ENCODE data around the gene FLOT1. TPM values are rescaled to one million over a fixed set of nuclear protein-coding genes. Genes with fewer than 3 reads are reported as not detected.

FLOT1 gene
- total and polyA plus RNA-seq, 9 of the 15 experiments (the other 6 are each of a cell fraction or from before 2014, with no cell fraction given), result 11.7 to 149 (median 118) TPM

DNA sequence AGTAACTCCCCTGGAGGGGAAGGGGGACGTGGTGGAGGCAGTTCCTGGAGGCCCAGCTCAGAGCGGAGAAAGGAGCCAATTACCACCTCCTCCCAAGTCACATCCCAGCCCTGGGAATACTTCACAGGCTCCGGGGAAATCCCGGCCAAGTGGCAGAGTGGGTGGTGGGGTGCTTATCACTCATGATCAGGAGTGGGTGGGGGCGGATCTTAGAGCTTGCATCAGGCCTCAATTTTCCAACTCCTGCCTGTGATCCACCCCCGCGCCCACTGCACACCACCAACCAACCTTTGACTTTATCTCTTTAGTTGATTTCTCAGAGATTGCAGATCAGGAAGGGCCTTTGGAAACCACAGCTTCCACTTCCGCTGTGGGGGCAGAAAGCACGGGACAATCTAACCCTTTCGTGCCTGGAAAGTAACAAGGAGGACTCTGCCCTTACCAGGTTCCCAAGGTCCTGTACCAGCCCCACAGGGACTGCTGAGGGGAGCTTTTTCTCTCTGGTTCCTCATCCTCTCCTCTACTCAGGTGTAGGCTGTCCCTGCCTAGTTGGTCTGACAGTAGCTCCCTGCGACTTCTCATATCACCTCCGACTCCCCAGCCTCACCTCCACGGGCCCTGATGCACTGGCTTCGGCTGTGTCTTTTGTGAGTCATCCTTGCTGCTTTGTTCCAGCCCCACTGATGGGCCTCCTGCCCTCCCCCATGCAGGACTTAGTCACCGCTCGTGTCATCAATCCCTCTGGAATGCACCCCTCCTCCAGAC is 26.8 kb upstream of the FLOT1 start (continued):
- TF ChIP-seq, protein P1, sequence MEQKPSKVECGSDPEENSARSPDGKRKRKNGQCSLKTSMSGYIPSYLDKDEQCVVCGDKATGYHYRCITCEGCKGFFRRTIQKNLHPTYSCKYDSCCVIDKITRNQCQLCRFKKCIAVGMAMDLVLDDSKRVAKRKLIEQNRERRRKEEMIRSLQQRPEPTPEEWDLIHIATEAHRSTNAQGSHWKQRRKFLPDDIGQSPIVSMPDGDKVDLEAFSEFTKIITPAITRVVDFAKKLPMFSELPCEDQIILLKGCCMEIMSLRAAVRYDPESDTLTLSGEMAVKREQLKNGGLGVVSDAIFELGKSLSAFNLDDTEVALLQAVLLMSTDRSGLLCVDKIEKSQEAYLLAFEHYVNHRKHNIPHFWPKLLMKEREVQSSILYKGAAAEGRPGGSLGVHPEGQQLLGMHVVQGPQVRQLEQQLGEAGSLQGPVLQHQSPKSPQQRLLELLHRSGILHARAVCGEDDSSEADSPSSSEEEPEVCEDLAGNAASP (IDR thresholded peaks at IDR 0.05), result no peak
- TF ChIP-seq ZNF174 (CRISPR knock-in tag; IDR thresholded peaks at IDR 0.05) (no peak), GATAD2B (IDR thresholded peaks at IDR 0.05; ENCODE audit: borderline replicate concordance) (peak; percentile 75), KAT2B (IDR thresholded peaks at IDR 0.05; ENCODE audit: low read depth, low read length) (no peak), MTA3 (IDR thresholded peaks at IDR 0.05; ENCODE audit: borderline replicate concordance) (peak; percentile 67; the same call in 1 of the 2 replicates), TCF7 (IDR thresholded peaks at IDR 0.05; ENCODE audit: borderline replicate concordance) (peak; percentile 71; the same call in 1 of the 2 replicates), ZNF830 (CRISPR knock-in tag; IDR thresholded peaks at IDR 0.05) (no peak), SMAD3 (CRISPR knock-in tag; conservative IDR thresholded peaks at IDR 0.05) (0 out of 2 replicates have a peak, but pooled peaks have one; percentile 12), DACH1 (IDR thresholded peaks at IDR 0.05; ENCODE audit: partially characterized antibody) (peak; percentile 46), SRF (CRISPR knock-in tag; IDR thresholded peaks at IDR 0.05) (no peak), PRMT5 (CRISPR knock-in tag; IDR thresholded peaks at IDR 0.05) (no peak), MCM3 (IDR thresholded peaks at IDR 0.05) (no peak), ZFP1 (CRISPR knock-in tag; IDR thresholded peaks at IDR 0.05) (no peak), MCM2 (IDR thresholded peaks at IDR 0.05; ENCODE audit: low read depth) (no peak), CREM (IDR thresholded peaks at IDR 0.05; ENCODE audit: low read depth) (peak; percentile 88), ELF1 (tag; IDR thresholded peaks at IDR 0.05) (peak; percentile 93), ARID2 (IDR thresholded peaks at IDR 0.05) (no peak)
- TF ChIP-seq, protein P2, sequence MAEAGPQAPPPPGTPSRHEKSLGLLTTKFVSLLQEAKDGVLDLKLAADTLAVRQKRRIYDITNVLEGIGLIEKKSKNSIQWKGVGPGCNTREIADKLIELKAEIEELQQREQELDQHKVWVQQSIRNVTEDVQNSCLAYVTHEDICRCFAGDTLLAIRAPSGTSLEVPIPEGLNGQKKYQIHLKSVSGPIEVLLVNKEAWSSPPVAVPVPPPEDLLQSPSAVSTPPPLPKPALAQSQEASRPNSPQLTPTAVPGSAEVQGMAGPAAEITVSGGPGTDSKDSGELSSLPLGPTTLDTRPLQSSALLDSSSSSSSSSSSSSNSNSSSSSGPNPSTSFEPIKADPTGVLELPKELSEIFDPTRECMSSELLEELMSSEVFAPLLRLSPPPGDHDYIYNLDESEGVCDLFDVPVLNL (CRISPR knock-in tag; IDR thresholded peaks at IDR 0.05; ENCODE audit: low read depth), result no peak
- TF ChIP-seq, protein P3, sequence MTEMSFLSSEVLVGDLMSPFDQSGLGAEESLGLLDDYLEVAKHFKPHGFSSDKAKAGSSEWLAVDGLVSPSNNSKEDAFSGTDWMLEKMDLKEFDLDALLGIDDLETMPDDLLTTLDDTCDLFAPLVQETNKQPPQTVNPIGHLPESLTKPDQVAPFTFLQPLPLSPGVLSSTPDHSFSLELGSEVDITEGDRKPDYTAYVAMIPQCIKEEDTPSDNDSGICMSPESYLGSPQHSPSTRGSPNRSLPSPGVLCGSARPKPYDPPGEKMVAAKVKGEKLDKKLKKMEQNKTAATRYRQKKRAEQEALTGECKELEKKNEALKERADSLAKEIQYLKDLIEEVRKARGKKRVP (CRISPR knock-in tag; IDR thresholded peaks at IDR 0.05), result peak; percentile 80; the same call in 1 of the 2 replicates
- TF ChIP-seq, protein P4, sequence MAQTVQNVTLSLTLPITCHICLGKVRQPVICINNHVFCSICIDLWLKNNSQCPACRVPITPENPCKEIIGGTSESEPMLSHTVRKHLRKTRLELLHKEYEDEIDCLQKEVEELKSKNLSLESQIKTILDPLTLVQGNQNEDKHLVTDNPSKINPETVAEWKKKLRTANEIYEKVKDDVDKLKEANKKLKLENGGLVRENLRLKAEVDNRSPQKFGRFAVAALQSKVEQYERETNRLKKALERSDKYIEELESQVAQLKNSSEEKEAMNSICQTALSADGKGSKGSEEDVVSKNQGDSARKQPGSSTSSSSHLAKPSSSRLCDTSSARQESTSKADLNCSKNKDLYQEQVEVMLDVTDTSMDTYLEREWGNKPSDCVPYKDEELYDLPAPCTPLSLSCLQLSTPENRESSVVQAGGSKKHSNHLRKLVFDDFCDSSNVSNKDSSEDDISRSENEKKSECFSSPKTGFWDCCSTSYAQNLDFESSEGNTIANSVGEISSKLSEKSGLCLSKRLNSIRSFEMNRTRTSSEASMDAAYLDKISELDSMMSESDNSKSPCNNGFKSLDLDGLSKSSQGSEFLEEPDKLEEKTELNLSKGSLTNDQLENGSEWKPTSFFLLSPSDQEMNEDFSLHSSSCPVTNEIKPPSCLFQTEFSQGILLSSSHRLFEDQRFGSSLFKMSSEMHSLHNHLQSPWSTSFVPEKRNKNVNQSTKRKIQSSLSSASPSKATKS (CRISPR knock-in tag; IDR thresholded peaks at IDR 0.05), result no peak
- TF ChIP-seq, protein P5, sequence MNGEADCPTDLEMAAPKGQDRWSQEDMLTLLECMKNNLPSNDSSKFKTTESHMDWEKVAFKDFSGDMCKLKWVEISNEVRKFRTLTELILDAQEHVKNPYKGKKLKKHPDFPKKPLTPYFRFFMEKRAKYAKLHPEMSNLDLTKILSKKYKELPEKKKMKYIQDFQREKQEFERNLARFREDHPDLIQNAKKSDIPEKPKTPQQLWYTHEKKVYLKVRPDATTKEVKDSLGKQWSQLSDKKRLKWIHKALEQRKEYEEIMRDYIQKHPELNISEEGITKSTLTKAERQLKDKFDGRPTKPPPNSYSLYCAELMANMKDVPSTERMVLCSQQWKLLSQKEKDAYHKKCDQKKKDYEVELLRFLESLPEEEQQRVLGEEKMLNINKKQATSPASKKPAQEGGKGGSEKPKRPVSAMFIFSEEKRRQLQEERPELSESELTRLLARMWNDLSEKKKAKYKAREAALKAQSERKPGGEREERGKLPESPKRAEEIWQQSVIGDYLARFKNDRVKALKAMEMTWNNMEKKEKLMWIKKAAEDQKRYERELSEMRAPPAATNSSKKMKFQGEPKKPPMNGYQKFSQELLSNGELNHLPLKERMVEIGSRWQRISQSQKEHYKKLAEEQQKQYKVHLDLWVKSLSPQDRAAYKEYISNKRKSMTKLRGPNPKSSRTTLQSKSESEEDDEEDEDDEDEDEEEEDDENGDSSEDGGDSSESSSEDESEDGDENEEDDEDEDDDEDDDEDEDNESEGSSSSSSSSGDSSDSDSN (IDR thresholded peaks at IDR 0.05; ENCODE audit: borderline replicate concordance in 1 of 2, low read depth in 2 of 2, low read length in 2 of 2), result peak in 1 of 2 experiments; percentile 69; a peak in 1 of 4 replicates
